Body of pancreas (tissue), 4 donors: Measurements from ENCODE around the gene RIC8A. TPM values are rescaled to one million over a fixed set of nuclear protein-coding genes. Genes with fewer than 3 reads are reported as not detected.

Experiments
- ATAC-seq: fragments of 150-250 bp; one replicate; pipeline ENCODE4 v1.9.1; 2016
- DNase-seq, 4 donors: peaks; one replicate each; pipeline ENCODE4 v3.0.0-alpha.2; 2019
- H3K27ac ChIP-seq, 4 donors: fragments of 200-600 bp; sonication (generic); 1 replicate in 3 of 4; 2 replicates in 1 of 4; pipeline versions ENCODE4 v1.5.1 to v1.6.1; 2016 to 2019; ENCODE audit warnings: mild to moderate bottlenecking in 1 of 4, mixed read lengths in 1 of 4, moderate library complexity in 1 of 4
- H3K27me3 ChIP-seq, 2 donors: fragments of 200-600 bp; sonication (generic); one replicate each; pipeline ENCODE4 v1.6.0; 2016; ENCODE audit warnings: mild to moderate bottlenecking in 1 of 2
- H3K36me3 ChIP-seq, 2 donors: fragments of 200-600 bp; sonication (generic); replicated peaks in 1 of 2; 2 replicates each; pipeline ENCODE4 v1.5.1; 2016; ENCODE audit warnings: low read depth in 2 of 2; ENCODE audit not compliant: insufficient read depth in 1 of 2
- H3K4me1 ChIP-seq: fragments of 200-600 bp; sonication (generic); one replicate; pipeline ENCODE4 v1.6.0; 2016
- H3K4me3 ChIP-seq, 2 donors: fragments of 200-600 bp; sonication (generic); 1 replicate in 1 of 2; 2 replicates in 1 of 2; pipeline ENCODE4 v1.5.1; 2016 to 2019
- H3K9me3 ChIP-seq, 3 donors: fragments of 200-600 bp; sonication (generic); 1 replicate in 2 of 3; 2 replicates in 1 of 3; pipeline ENCODE4 v1.5.1; 2016
- CTCF ChIP-seq, 7 experiments: fragments of 450-650 bp in 4 of 7; fragments of 200-600 bp in 3 of 7; sonication (generic) in 3 of 7; IDR thresholded peaks; one replicate each; pipeline ENCODE4 v1.5.1; 2016 to 2019; ENCODE audit warnings: antibody characterized with exemption in 7 of 7
- POLR2A ChIP-seq, 3 donors: fragments of 450-650 bp; IDR thresholded peaks; one replicate each; pipeline ENCODE4 v1.6.1; 2016; ENCODE audit warnings: antibody characterized with exemption in 3 of 3, mild to moderate bottlenecking in 2 of 3
- WGBS, 2 donors: methylation state at CpG; one replicate each; pipeline ENCODE4 v1.1.5; 2017; 5-methylcytosine and 5-hydroxymethylcytosine counted together
- intact Hi-C: fragments of 100-400 bp; cut with DNase I; formaldehyde crosslinking; loops from one replicate; pipeline ENCODE4 v1.15.1; 2023
- total RNA-seq, 2 donors: library from RNA; depleted of rRNA; stranded (reverse); fragments of >200 nt; gene quantifications; one replicate each; pipeline ENCODE4 v1.1.0, GENCODE V29; 2016

RIC8A gene
- total RNA-seq, 2 donors from 2014 or later, result 59.3 to 88.5 TPM

- DNase-seq (no peak), ATAC-seq (no peak)
- 83 to 96% methylated on average over 9 to 11 of the region's 14 CpGs for WGBS, 2 donors
- Histone ChIP-seq H3K27ac (no peak overlapping the region), H3K36me3 (no peaks in the 10 kb centered on the region), H3K4me3 (no peak overlapping the region), H3K9me3 (no peaks in the 10 kb centered on the region), H3K4me1 (no peaks in the 10 kb centered on the region), H3K27me3 (no peaks in the 10 kb centered on the region)
- TF ChIP-seq CTCF (IDR thresholded peaks at IDR 0.05), result no peak
- no peak for TF ChIP-seq POLR2A (IDR thresholded peaks at IDR 0.05)
- intact Hi-C loops, result no loop called here
These were observed 14.7 kb downstream of the RIC8A start for GRCh38 chr11:221998-222789.

DNA sequence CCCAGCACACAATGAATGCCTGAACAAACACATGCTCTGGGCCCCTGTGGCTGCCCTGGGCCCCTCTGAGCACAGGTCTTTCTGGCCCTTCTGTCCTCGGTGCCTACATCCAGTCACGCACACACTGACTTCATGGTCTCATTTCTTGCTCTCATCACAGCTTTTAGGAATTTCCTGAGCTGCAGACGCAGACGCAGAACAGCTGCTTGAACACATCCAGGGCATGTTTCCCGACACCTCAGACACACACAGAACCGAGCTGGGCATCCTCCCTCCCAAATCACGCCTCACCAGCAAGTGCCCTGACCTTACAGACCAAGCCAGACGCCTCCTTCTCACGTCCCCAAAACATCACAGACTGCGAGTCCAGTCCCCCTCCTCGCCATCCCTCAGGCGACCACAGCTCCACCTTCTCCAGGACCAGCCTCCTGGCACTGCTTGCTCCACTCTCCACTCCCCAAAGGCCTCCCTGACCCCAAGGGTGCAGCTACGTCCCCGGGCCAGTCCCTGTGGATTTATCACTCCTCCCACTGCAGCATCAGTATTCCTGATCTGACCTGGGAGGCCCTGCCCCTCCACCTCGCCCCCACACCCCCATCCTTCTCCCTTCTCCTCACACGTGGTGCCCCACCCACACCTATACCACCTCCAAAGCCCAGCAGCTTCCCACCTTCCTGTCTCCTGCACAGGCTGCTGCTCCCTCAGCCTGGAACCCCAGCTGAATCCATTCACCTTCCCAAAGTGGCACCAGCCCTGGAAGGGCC lies 15.7 kb downstream of the RIC8A start:
- WGBS, 2 donors, result 84 to 88% methylated on average over 16 of the region's 16 CpGs
- intact Hi-C loops, result no loop called here
- Histone ChIP-seq H3K4me1 (no peaks in the 10 kb centered on the region), H3K36me3 (no peaks in the 10 kb centered on the region), H3K9me3 (no peaks in the 10 kb centered on the region), H3K27ac (no peak overlapping the region), H3K27me3 (no peaks in the 10 kb centered on the region), H3K4me3 (no peak overlapping the region)
- TF ChIP-seq CTCF (IDR thresholded peaks at IDR 0.05) (no peak), POLR2A (IDR thresholded peaks at IDR 0.05) (no peak)
- no peak for DNase-seq
- ATAC-seq, result no peak

GRCh38 chr11:223884-224283 lies 16.4 kb downstream of the RIC8A start:
- Histone ChIP-seq H3K4me3 (no peak overlapping the region), H3K36me3 (no peaks in the 10 kb centered on the region), H3K9me3 (no peaks in the 10 kb centered on the region), H3K27me3 (no peaks in the 10 kb centered on the region), H3K27ac (no peak overlapping the region), H3K4me1 (no peaks in the 10 kb centered on the region)
- intact Hi-C loops, result no loop called here
- ATAC-seq (no peak), DNase-seq (no peak)
- no peak for TF ChIP-seq POLR2A (IDR thresholded peaks at IDR 0.05)
- no peak for TF ChIP-seq CTCF (IDR thresholded peaks at IDR 0.05)
- WGBS, 2 donors, result 91 to 93% methylated on average over 6 to 9 of the region's 9 CpGs

- H3K36me3 ChIP-seq, result no peaks in the 10 kb centered on the region
- ATAC-seq, result no peak
- H3K27ac ChIP-seq, result no peak overlapping the region
- WGBS, 2 donors, result 84 to 98% methylated on average over 7 of the region's 7 CpGs
- intact Hi-C loops, result no loop called here
- DNase-seq, result no peak
- no peaks in the 10 kb centered on the region for H3K9me3 ChIP-seq
- no peaks in the 10 kb centered on the region for H3K27me3 ChIP-seq
- H3K4me3 ChIP-seq, result no peak overlapping the region
- no peaks in the 10 kb centered on the region for H3K4me1 ChIP-seq
- TF ChIP-seq CTCF (IDR thresholded peaks at IDR 0.05) (no peak), POLR2A (IDR thresholded peaks at IDR 0.05) (no peak)
These were observed 16.9 kb downstream of the RIC8A start for GRCh38 chr11:224424-224823.
